HFF-Myc (cell line): ENCODE data around the gene NRP1.

Experiments
- DNase-seq: peaks from one replicate; pipeline ENCODE4 v3.0.0-alpha.2; 2011; ENCODE audit warnings: low read depth; ENCODE audit errors: extremely low read depth
- H3K4me3 ChIP-seq: replicated peaks from 2 replicates; pipeline ENCODE4 v1.5.1; 2011; ENCODE audit warnings: low read depth, mild to moderate bottlenecking, control low read depth, low read length
- CTCF ChIP-seq: IDR thresholded peaks from 2 replicates; pipeline ENCODE4 v1.5.1; 2012; ENCODE audit warnings: mild to moderate bottlenecking, low read depth, low read length, control low read depth; ENCODE audit errors: missing control alignments

The NRP1 gene

GRCh38 chr10:33333260-33334101 lies 986 bp downstream of the NRP1 start:
- DNase-seq: no peak
- TF ChIP-seq CTCF: no peak
- peak overlapping the region; percentile 86 for H3K4me3 ChIP-seq

- TF ChIP-seq CTCF: no peak
- peak overlapping the region; percentile 86 for H3K4me3 ChIP-seq
- no peak for DNase-seq
Measured at GRCh38 chr10:33332183-33333065, 2.0 kb downstream of the NRP1 start.

- DNase-seq: no peak
Measured at GRCh38 chr10:33331379-33331694, 3.1 kb downstream of the NRP1 start.

GRCh38 chr10:33330543-33331378 lies 3.7 kb downstream of the NRP1 start:
- TF ChIP-seq CTCF: peak; percentile 91
- DNase-seq: peak; percentile 85
- peak overlapping the region; percentile 86 for H3K4me3 ChIP-seq

More at GRCh38 chr10:33331379-33331694, 3.1 kb downstream of the NRP1 start:
- H3K4me3 ChIP-seq: peak overlapping the region; percentile 86
- TF ChIP-seq CTCF: no peak

- no peak overlapping the region for H3K4me3 ChIP-seq
Measured at GRCh38 chr10:33329178-33329577, 5.3 kb downstream of the NRP1 start.

More at GRCh38 chr10:33329178-33329577, 5.3 kb downstream of the NRP1 start:
- no peak for DNase-seq
- no peak for TF ChIP-seq CTCF
